GM12878 (cell line): ENCODE measurements around the gene HIKESHI. TPM values are rescaled to one million over a fixed set of nuclear protein-coding genes. Genes with fewer than 3 reads are reported as not detected.

Experiments used
- ATAC-seq: fragments of 200-7000 bp; cut with Tn5 transposase; 3 replicates; pipeline ENCODE4 v1.9.1; 2020; ENCODE audit warnings: mild to moderate bottlenecking, moderate library complexity
- BruUV-seq: library from RNA; stranded (reverse); fragments of 400-500 nt; replicated peaks from 2 replicates; lab custom pipeline; 2021; lab: Mats Ljungman, UMichigan
- CTCF ChIA-PET: fragments of 300-600 bp; sonication (Branson Sonifier 250); formaldehyde crosslinking; extraction: SDS; loops from one replicate; lab custom pipeline; 2021; ENCODE audit warnings: inconsistent platforms; lab: Yijun Ruan, JAX
- POLR2A ChIA-PET: fragments of 350-600 bp; formaldehyde crosslinking; extraction: SDS; loops from one replicate; lab custom pipeline; 2021; ENCODE audit warnings: inconsistent platforms; lab: Charles Lee
- RAD21 ChIA-PET: fragments of 300-600 bp; sonication (Branson Sonifier 250); formaldehyde crosslinking; loops from one replicate; lab custom pipeline; 2023; ENCODE audit warnings: antibody characterized with exemption; ENCODE audit not compliant: unreplicated experiment; lab: Charles Lee
- SMC1A ChIA-PET: fragments of 300-600 bp; sonication (Branson Sonifier 250); formaldehyde crosslinking; loops from one replicate; lab custom pipeline; 2023; ENCODE audit not compliant: unreplicated experiment, uncharacterized antibody; lab: Charles Lee
- DNase-seq: peaks from one replicate; pipeline ENCODE4 v3.0.0-alpha.2; 2011; ENCODE audit warnings: low read depth, low spot score
- FAIRE-seq: peaks from 3 replicates; lab custom pipeline; 2011; peaks lifted over from hg19 to GRCh38; lab: Jason Lieb, UNC
- H2AFZ ChIP-seq: 2 replicates; pipeline ENCODE4 v1.6.0; 2011; ENCODE audit warnings: low read depth, low read length, control low read depth; ENCODE audit not compliant: control insufficient read depth
- H3K27ac ChIP-seq: 2 replicates; pipeline ENCODE4 v1.5.1; 2011; ENCODE audit warnings: control low read depth; ENCODE audit not compliant: control insufficient read depth, insufficient read depth
- H3K27me3 ChIP-seq, 2 experiments: replicated peaks in 1 of 2; 2 replicates each; pipeline versions ENCODE4 v1.6.0 to v1.6.1; 2011; ENCODE audit warnings: low read length in 1 of 2; ENCODE audit not compliant: control insufficient read depth in 2 of 2, insufficient read depth in 2 of 2
- H3K36me3 ChIP-seq, 2 experiments: 2 replicates each; pipeline ENCODE4 v1.5.1; 2011; ENCODE audit warnings: low read length in 1 of 2; ENCODE audit not compliant: control insufficient read depth in 2 of 2, insufficient read depth in 2 of 2
- H3K4me1 ChIP-seq: 2 replicates; pipeline ENCODE4 v1.6.1; 2011; ENCODE audit warnings: mild to moderate bottlenecking, low read length, moderate library complexity, mixed read lengths; ENCODE audit not compliant: control insufficient read depth, insufficient read depth
- H3K4me2 ChIP-seq: 2 replicates; pipeline ENCODE4 v1.6.0; 2011; ENCODE audit warnings: control low read depth; ENCODE audit not compliant: control insufficient read depth, insufficient read depth
- H3K4me3 ChIP-seq: fragments of 200-600 bp; sonication (generic); 2 replicates; pipeline ENCODE4 v1.5.1; 2016
- H3K79me2 ChIP-seq: 2 replicates; pipeline ENCODE4 v1.6.0; 2011; ENCODE audit warnings: low read length; ENCODE audit not compliant: control insufficient read depth, insufficient read depth
- H3K9ac ChIP-seq: 2 replicates; pipeline ENCODE4 v1.8.0; 2011; ENCODE audit warnings: low read length, control low read depth, mixed read lengths; ENCODE audit not compliant: control insufficient read depth, insufficient read depth
- H3K9me3 ChIP-seq: replicated peaks from 3 replicates; pipeline ENCODE4 v1.5.1; 2011; ENCODE audit warnings: mild to moderate bottlenecking, low read length; ENCODE audit not compliant: control insufficient read depth, insufficient read depth
- H4K20me1 ChIP-seq: 2 replicates; pipeline ENCODE4 v1.6.0; 2011; ENCODE audit not compliant: control insufficient read depth, insufficient read depth
- ATF2 ChIP-seq: IDR thresholded peaks from 2 replicates; pipeline ENCODE4 v1.6.1; 2012; ENCODE audit warnings: low read length, inconsistent platforms
- E2F4 ChIP-seq: IDR thresholded peaks from 2 replicates; pipeline ENCODE4 v1.6.1; 2012; ENCODE audit warnings: low read depth, low read length, improper control_type of control experiment
- ESRRA ChIP-seq: IDR thresholded peaks from 2 replicates; pipeline ENCODE4 v1.6.1; 2012; ENCODE audit warnings: mild to moderate bottlenecking, low read length, improper control_type of control experiment
- ETV6 ChIP-seq, 2 experiments: fragments of 450-650 bp in 1 of 2; IDR thresholded peaks in 1 of 2; conservative IDR thresholded peaks in 1 of 2; 2 replicates each; pipeline ENCODE4 v1.6.1; 2014; ENCODE audit warnings: antibody characterized with exemption in 1 of 2, borderline replicate concordance in 1 of 2, low read depth in 1 of 2, mild to moderate bottlenecking in 1 of 2, moderate library complexity in 1 of 2
- JUND ChIP-seq: IDR thresholded peaks from 2 replicates; pipeline ENCODE4 v1.6.1; 2012; ENCODE audit warnings: low read depth, mild to moderate bottlenecking, low read length, improper control_type of control experiment, moderate library complexity
- MAX ChIP-seq: IDR thresholded peaks from 2 replicates; pipeline ENCODE4 v1.6.1; 2012; ENCODE audit warnings: low read depth, low read length, improper control_type of control experiment
- MEF2B ChIP-seq: fragments of 450-650 bp; IDR thresholded peaks from 2 replicates; pipeline ENCODE4 v1.6.1; 2018; ENCODE audit warnings: mild to moderate bottlenecking, moderate library complexity; ENCODE audit not compliant: partially characterized antibody, poor library complexity, severe bottlenecking
- NR2C1 ChIP-seq: fragments of 450-650 bp; IDR thresholded peaks from 2 replicates; pipeline ENCODE4 v1.6.1; 2017; ENCODE audit warnings: antibody characterized with exemption, mild to moderate bottlenecking, moderate library complexity
- NR2C2 ChIP-seq: IDR thresholded peaks from 2 replicates; pipeline ENCODE4 v1.6.1; 2011; ENCODE audit warnings: borderline replicate concordance, low read depth; ENCODE audit not compliant: control insufficient read depth, insufficient read length
- POLR2AphosphoS5 ChIP-seq: IDR thresholded peaks from 2 replicates; pipeline ENCODE4 v1.6.1; 2011; ENCODE audit warnings: mild to moderate bottlenecking, low read length, inconsistent platforms
- POU2F2 ChIP-seq: IDR thresholded peaks from 3 replicates; pipeline ENCODE4 v1.6.1; 2011; ENCODE audit warnings: low read depth, mild to moderate bottlenecking, low read length, borderline replicate concordance
- RFX5 ChIP-seq: IDR thresholded peaks from 2 replicates; pipeline ENCODE4 v1.6.1; 2011; ENCODE audit warnings: low read depth, low read length, improper control_type of control experiment
- ZBTB4 ChIP-seq: fragments of 450-650 bp; formaldehyde crosslinking; IDR thresholded peaks from 2 replicates; pipeline ENCODE4 v1.4.0; 2022; ENCODE audit warnings: mild to moderate bottlenecking, moderate library complexity
- ZNF622 ChIP-seq: fragments of 450-650 bp; IDR thresholded peaks from 2 replicates; pipeline ENCODE4 v1.6.1; 2017; ENCODE audit warnings: mild to moderate bottlenecking, inconsistent platforms
- WGBS: methylation state at CpG from one replicate; pipeline ENCODE4 v1.1.6; 2016; ENCODE audit warnings: low lambda C conversion rate; ENCODE audit not compliant: insufficient replicate concordance, insufficient coverage; ENCODE audit errors: missing lambda C conversion rate; 5-methylcytosine and 5-hydroxymethylcytosine counted together
- in situ Hi-C: fragments of 300-500 bp; cut with MboI; formaldehyde crosslinking; loops from 9 replicates; pipeline ENCODE4 v1.14.3; 2018; ENCODE audit warnings: mixed read lengths
- intact Hi-C: fragments of 100-400 bp; cut with micrococcal nuclease; formaldehyde crosslinking; loops from one replicate; pipeline ENCODE4 v1.14.2; 2022; ENCODE audit not compliant: unreplicated experiment
- polyA plus RNA-seq, 11 experiments: library from polyadenylated mRNA; depleted of rRNA in 4 of 11; unstranded in 6 of 11; stranded (reverse) in 5 of 11; fragments of >200 nt; fragmentation: Nextera tagmentation in 4 of 11; fragmentation: Illumina TruSeq in 1 of 11; extraction: Ambion mirVana in 4 of 11; extraction: Trizol in 1 of 11; gene quantifications; 1 replicate in 1 of 11; 2 replicates in 10 of 11; pipeline versions ENCODE4 v1.2.1 to v1.2.3, GENCODE V29; 2011 to 2016; ENCODE audit warnings: inconsistent platforms in 2 of 11, missing spikeins in 2 of 11, low read depth in 1 of 11
- total RNA-seq, 4 experiments: library from RNA; depleted of rRNA in 3 of 4; stranded (reverse); fragments of >200 nt in 3 of 4; fragmentation: Illumina TruSeq in 1 of 4; extraction: Trizol in 1 of 4; gene quantifications; 2 replicates each; pipeline versions ENCODE4 v1.2.1 to v1.2.3, GENCODE V29; 2013 to 2021

The HIKESHI gene
- total and polyA plus RNA-seq, 10 of the 15 experiments (the other 5 are each of a cell fraction or from before 2014, with no cell fraction given), result 42.3 to 228 (median 85.7) TPM

- ChIA-PET POLR2A (no interaction called here), SMC1A (interaction anchor here (1.0 to 1.2 kb wide), 2 partner anchors 9 to 32 kb away, joined by 3 read pairs; no protein-coding TSS in a partner anchor)
These were observed 84.7 kb downstream of the HIKESHI start for GRCh38 chr11:86386746-86387145.

More at GRCh38 chr11:86386746-86387145, 84.7 kb downstream of the HIKESHI start:
- Histone ChIP-seq H3K4me3 (no peak overlapping the region), H3K27ac (no peak overlapping the region), H3K9ac (no peak overlapping the region), H4K20me1 (no peaks in the 10 kb centered on the region), H3K4me2 (no peak overlapping the region), H3K79me2 (no peaks in the 10 kb centered on the region), H3K4me1 (no peaks in the 10 kb centered on the region), H3K27me3 (no peaks in the 10 kb centered on the region; a peak in 1 of 4 replicates), H2AFZ (no peak overlapping the region), H3K36me3 (no peaks in the 10 kb centered on the region), H3K9me3 (no peaks in the 10 kb centered on the region)
- no peak for ATAC-seq
- WGBS, result 50% methylated on average over 2 of the region's 2 CpGs
- FAIRE-seq, result no peak
- ChIA-PET CTCF (no interaction called here), RAD21 (no interaction called here)
- BruUV-seq, result no TSS peak
- no peak for DNase-seq
- in situ Hi-C loops, result no loop called here
- TF ChIP-seq MAX (no peak), NR2C1 (no peak), NR2C2 (no peak), POU2F2 (no peak), RFX5 (no peak), ETV6 (conservative IDR thresholded peaks at IDR 0.05 in 1 of 2, IDR thresholded peaks at IDR 0.05 in 1 of 2; ENCODE audit: borderline replicate concordance in 1 of 2, low read depth in 1 of 2) (no peak), MEF2B (no peak), E2F4 (no peak), ATF2 (no peak), POLR2AphosphoS5 (no peak), ESRRA (no peak), JUND (no peak), ZBTB4 (CRISPR knock-in tag) (no peak), ZNF622 (no peak)
- intact Hi-C loops, result no loop called here
